PFSK-1 (cell line): ENCODE measurements around the gene SLC2A11.

Source experiments
- POLR2AphosphoS5 ChIP-seq: IDR thresholded peaks from 2 replicates; pipeline ENCODE4 v1.6.1; 2012; ENCODE audit warnings: low read depth, mild to moderate bottlenecking, control low read depth, low read length, moderate library complexity
- SIN3A ChIP-seq: IDR thresholded peaks from 2 replicates; pipeline ENCODE4 v1.6.1; 2012; ENCODE audit warnings: mild to moderate bottlenecking, low read length, moderate library complexity, borderline replicate concordance; ENCODE audit not compliant: insufficient read depth
- TAF1 ChIP-seq: IDR thresholded peaks from 2 replicates; pipeline ENCODE4 v1.6.1; 2012; ENCODE audit warnings: low read length, control low read depth, borderline replicate concordance; ENCODE audit not compliant: insufficient read depth
- TF ChIP-seq, protein P1 (sequence below), 2 experiments: IDR thresholded peaks; 2 replicates each; pipeline versions ENCODE4 v1.6.1 to v1.8.0; 2011 to 2012; ENCODE audit warnings: low read depth in 2 of 2, low read length in 2 of 2, control low read depth in 1 of 2, inconsistent platforms in 1 of 2, mild to moderate bottlenecking in 1 of 2, moderate library complexity in 1 of 2; ENCODE audit not compliant: insufficient read depth in 1 of 2

DNA sequence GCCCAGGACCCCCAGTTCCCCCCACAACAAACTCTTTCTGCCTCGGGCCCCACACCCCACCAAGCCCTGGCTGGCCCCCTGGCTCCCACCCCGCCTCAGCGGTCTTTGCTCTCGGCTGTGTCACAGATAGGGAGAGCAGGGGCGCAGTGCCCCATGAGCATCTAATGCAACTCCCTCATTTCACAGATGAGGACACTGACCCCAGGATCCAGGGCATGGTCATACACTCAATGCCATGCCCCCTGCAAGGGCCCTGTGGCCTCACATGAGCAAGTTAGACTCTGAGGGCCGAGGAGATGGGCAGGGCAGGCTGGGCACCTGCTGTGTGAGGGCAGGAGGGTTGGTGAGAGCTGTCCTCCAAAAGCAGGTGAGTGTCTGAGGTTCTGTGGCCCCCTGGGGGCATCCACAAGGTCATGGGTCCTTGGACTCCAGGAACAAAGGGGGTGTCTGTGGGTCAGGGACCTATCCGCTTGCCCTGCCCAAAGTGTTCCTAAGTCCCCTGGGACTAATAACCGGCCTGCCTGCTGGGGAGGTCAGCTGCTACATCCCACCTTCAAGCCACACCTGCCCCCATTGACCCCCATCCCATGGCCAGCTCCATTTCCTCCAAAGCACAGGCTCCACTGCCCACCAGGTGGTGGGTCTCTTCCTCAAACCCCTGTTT, 39.0 kb downstream of the SLC2A11 start:
- peak; percentile 52 for TF ChIP-seq POLR2AphosphoS5
- TF ChIP-seq, protein P1, sequence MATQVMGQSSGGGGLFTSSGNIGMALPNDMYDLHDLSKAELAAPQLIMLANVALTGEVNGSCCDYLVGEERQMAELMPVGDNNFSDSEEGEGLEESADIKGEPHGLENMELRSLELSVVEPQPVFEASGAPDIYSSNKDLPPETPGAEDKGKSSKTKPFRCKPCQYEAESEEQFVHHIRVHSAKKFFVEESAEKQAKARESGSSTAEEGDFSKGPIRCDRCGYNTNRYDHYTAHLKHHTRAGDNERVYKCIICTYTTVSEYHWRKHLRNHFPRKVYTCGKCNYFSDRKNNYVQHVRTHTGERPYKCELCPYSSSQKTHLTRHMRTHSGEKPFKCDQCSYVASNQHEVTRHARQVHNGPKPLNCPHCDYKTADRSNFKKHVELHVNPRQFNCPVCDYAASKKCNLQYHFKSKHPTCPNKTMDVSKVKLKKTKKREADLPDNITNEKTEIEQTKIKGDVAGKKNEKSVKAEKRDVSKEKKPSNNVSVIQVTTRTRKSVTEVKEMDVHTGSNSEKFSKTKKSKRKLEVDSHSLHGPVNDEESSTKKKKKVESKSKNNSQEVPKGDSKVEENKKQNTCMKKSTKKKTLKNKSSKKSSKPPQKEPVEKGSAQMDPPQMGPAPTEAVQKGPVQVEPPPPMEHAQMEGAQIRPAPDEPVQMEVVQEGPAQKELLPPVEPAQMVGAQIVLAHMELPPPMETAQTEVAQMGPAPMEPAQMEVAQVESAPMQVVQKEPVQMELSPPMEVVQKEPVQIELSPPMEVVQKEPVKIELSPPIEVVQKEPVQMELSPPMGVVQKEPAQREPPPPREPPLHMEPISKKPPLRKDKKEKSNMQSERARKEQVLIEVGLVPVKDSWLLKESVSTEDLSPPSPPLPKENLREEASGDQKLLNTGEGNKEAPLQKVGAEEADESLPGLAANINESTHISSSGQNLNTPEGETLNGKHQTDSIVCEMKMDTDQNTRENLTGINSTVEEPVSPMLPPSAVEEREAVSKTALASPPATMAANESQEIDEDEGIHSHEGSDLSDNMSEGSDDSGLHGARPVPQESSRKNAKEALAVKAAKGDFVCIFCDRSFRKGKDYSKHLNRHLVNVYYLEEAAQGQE (IDR thresholded peaks at IDR 0.05; ENCODE audit: insufficient read depth in 1 of 2, low read depth in 2 of 2, low read length in 2 of 2): no peak
- no peak for TF ChIP-seq TAF1
- no peak for TF ChIP-seq SIN3A
